A549 (cell line): Measurements from ENCODE around the gene ZFYVE9. TPM values are rescaled to one million over a fixed set of nuclear protein-coding genes. Genes with fewer than 3 reads are reported as not detected.

Experiments
- ATAC-seq, 2 experiments: fragments of 200-7000 bp in 1 of 2; fragments of >200 bp in 1 of 2; cut with Nextera tagmentation in 1 of 2; cut with Tn5 transposase in 1 of 2; 3 replicates each; pipeline versions ENCODE4 v1.8.0 to v1.9.1; 2018 to 2020; ENCODE audit warnings: mild to moderate bottlenecking in 1 of 2, moderate library complexity in 1 of 2
- CTCF ChIA-PET: fragments of 300-600 bp; sonication (Branson Sonifier 250); formaldehyde crosslinking; extraction: SDS; loops from one replicate; lab custom pipeline; 2021; ENCODE audit warnings: antibody characterized with exemption, inconsistent platforms; lab: Yijun Ruan, JAX
- POLR2A ChIA-PET: fragments of 350-600 bp; formaldehyde crosslinking; extraction: SDS; loops from one replicate; lab custom pipeline; 2021; ENCODE audit warnings: antibody characterized with exemption, inconsistent platforms; lab: Yijun Ruan, JAX
- DNase-seq, 2 experiments: peaks; one replicate each; pipeline versions ENCODE4 v3.0.0 to v3.0.0-alpha.2; 2011 to 2016; ENCODE audit warnings: low read depth in 1 of 2, low spot score in 1 of 2
- FAIRE-seq: peaks from 2 replicates; lab custom pipeline; 2011; peaks lifted over from hg19 to GRCh38; lab: Jason Lieb, UNC
- H3K27ac ChIP-seq, 2 experiments: fragments of >200 bp; sonication (Bioruptor Twin); formaldehyde crosslinking; 3 replicates each; pipeline ENCODE4 v1.5.1; 2016 to 2017
- H3K4me1 ChIP-seq: fragments of >200 bp; sonication (Bioruptor Twin); formaldehyde crosslinking; 3 replicates; pipeline ENCODE4 v1.6.1; 2016
- H3K4me2 ChIP-seq: fragments of >200 bp; sonication (Bioruptor Twin); formaldehyde crosslinking; 3 replicates; pipeline ENCODE4 v1.6.1; 2016
- H3K4me3 ChIP-seq: fragments of >200 bp; sonication (Bioruptor Twin); formaldehyde crosslinking; 3 replicates; pipeline ENCODE4 v1.5.1; 2016
- H3K9me3 ChIP-seq: fragments of >200 bp; sonication (Bioruptor Twin); formaldehyde crosslinking; 3 replicates; pipeline ENCODE4 v1.6.1; 2016
- BCL3 ChIP-seq: fragments of >200 bp; sonication (Bioruptor Twin); formaldehyde crosslinking; IDR thresholded peaks from 3 replicates; pipeline ENCODE4 v1.6.1; 2016
- CBX2 ChIP-seq: fragments of 200-600 bp; sonication (generic); IDR thresholded peaks from 2 replicates; pipeline ENCODE4 v1.6.1; 2016; ENCODE audit warnings: low read depth, mild to moderate bottlenecking, borderline replicate concordance
- CEBPB ChIP-seq, 2 experiments: fragments of >200 bp in 1 of 2; sonication (Bioruptor Twin) in 1 of 2; formaldehyde crosslinking in 1 of 2; IDR thresholded peaks; 2 replicates each; pipeline ENCODE4 v1.6.1; 2012 to 2016
- CTCF ChIP-seq: fragments of >200 bp; sonication (Bioruptor Twin); formaldehyde crosslinking; IDR thresholded peaks from 3 replicates; pipeline ENCODE4 v1.5.1; 2016
- EHF ChIP-seq: fragments of 250-450 bp; sonication (Bioruptor Pico); IDR thresholded peaks from 2 replicates; pipeline ENCODE4 v1.5.0; 2020; ENCODE audit warnings: mild to moderate bottlenecking
- HOXA7 ChIP-seq: fragments of 250-450 bp; sonication (Bioruptor Pico); IDR thresholded peaks from 2 replicates; pipeline ENCODE4 v1.5.0; 2020; ENCODE audit warnings: mild to moderate bottlenecking, moderate library complexity
- HOXB13 ChIP-seq: fragments of 250-450 bp; sonication (Bioruptor Pico); IDR thresholded peaks from 2 replicates; pipeline ENCODE4 v1.5.0; 2020; ENCODE audit warnings: low read depth, mild to moderate bottlenecking, moderate library complexity
- HOXB5 ChIP-seq: fragments of 250-450 bp; sonication (Bioruptor Pico); IDR thresholded peaks from 2 replicates; pipeline ENCODE4 v1.5.0; 2020; ENCODE audit warnings: mild to moderate bottlenecking, moderate library complexity
- KDM1A ChIP-seq: fragments of 200-600 bp; sonication (generic); IDR thresholded peaks from 2 replicates; pipeline ENCODE4 v1.6.1; 2016; ENCODE audit warnings: low read depth, mild to moderate bottlenecking
- RAD21 ChIP-seq, 2 experiments: fragments of >200 bp in 1 of 2; sonication (Bioruptor Twin) in 1 of 2; formaldehyde crosslinking in 1 of 2; IDR thresholded peaks in 1 of 2; conservative IDR thresholded peaks in 1 of 2; 2 replicates in 1 of 2; 3 replicates in 1 of 2; pipeline ENCODE4 v1.6.1; 2012 to 2018; ENCODE audit warnings: inconsistent platforms in 1 of 2
- RNF2 ChIP-seq: fragments of 200-600 bp; sonication (generic); IDR thresholded peaks from 2 replicates; pipeline ENCODE4 v1.6.1; 2016; ENCODE audit warnings: low read depth, mild to moderate bottlenecking, antibody characterized with exemption, moderate library complexity, borderline replicate concordance
- SMC3 ChIP-seq: fragments of >200 bp; sonication (Bioruptor Twin); formaldehyde crosslinking; IDR thresholded peaks from 3 replicates; pipeline ENCODE4 v1.6.1; 2018; ENCODE audit warnings: inconsistent platforms
- SREBF2 ChIP-seq: fragments of 450-650 bp; IDR thresholded peaks from 2 replicates; pipeline ENCODE4 v1.6.1; 2014; ENCODE audit warnings: mild to moderate bottlenecking, moderate library complexity
- WGBS: methylation state at CpG from one replicate; pipeline ENCODE4 v1.1.6; 2017; ENCODE audit errors: missing lambda C conversion rate; 5-methylcytosine and 5-hydroxymethylcytosine counted together
- polyA plus RNA-seq, 4 experiments: library from polyadenylated mRNA; depleted of rRNA in 3 of 4; stranded (reverse); fragments of >200 nt; fragmentation: RNase III in 1 of 4; extraction: RNeasy Plus Mini Kit Qiagen cat#74134 plus additional on column Dnase treatment in 1 of 4; gene quantifications; 2 replicates in 3 of 4; 3 replicates in 1 of 4; pipeline ENCODE4 v1.2.3, GENCODE V29; 2011 to 2017

The ZFYVE9 gene
- polyA plus RNA-seq, 2 of the 4 experiments (the other 2 are of a cell fraction) = 7.1 to 11.9 TPM

- ChIA-PET POLR2A (no interaction called here), CTCF (interaction anchor here (1.1 to 2.9 kb wide), 7 partner anchors 9 to 560 kb away, joined by 4 to 21 read pairs (median 7); no protein-coding TSS in a partner anchor)
- Histone ChIP-seq H3K9me3 (no peaks in the 10 kb centered on the region), H3K4me2 (no peak overlapping the region), H3K4me1 (no peaks in the 10 kb centered on the region), H3K4me3 (no peak overlapping the region), H3K27ac (no peak overlapping the region)
- no peak for FAIRE-seq
- no peak for DNase-seq
- TF ChIP-seq CBX2 = no peak
- no peak for TF ChIP-seq SREBF2
- TF ChIP-seq BCL3 = no peak
- no peak for TF ChIP-seq HOXB5 (CRISPR knock-in tag)
- no peak for TF ChIP-seq EHF
- TF ChIP-seq HOXB13 (CRISPR knock-in tag) = no peak
- no peak for TF ChIP-seq HOXA7 (CRISPR knock-in tag)
- no peak for TF ChIP-seq RAD21 (conservative IDR thresholded peaks at IDR 0.05 in 1 of 2, IDR thresholded peaks at IDR 0.05 in 1 of 2)
- ATAC-seq = no peak
These were observed 16.0 kb upstream of the ZFYVE9 start for GRCh38 chr1:52125736-52126359.

GRCh38 chr1:52127181-52128180, 14.4 kb upstream of the ZFYVE9 start:
- no peak overlapping the region for H3K4me3 ChIP-seq
- no peak overlapping the region for H3K4me2 ChIP-seq
- no peak for FAIRE-seq
- POLR2A ChIA-PET = no interaction called here
- peak; percentile 37 to 59 for DNase-seq
- WGBS = 17% methylated on average over 5 of the region's 5 CpGs
- ATAC-seq = peak; percentile 86 to 95
- TF ChIP-seq CEBPB (IDR thresholded peaks at IDR 0.05) (no peak), CTCF (peak; percentile 77), SMC3 (peak; percentile 73), RAD21 (conservative IDR thresholded peaks at IDR 0.05 in 1 of 2, IDR thresholded peaks at IDR 0.05 in 1 of 2) (peak; percentile 65 to 71)
- CTCF ChIA-PET = interaction anchor here (0.6 to 2.9 kb wide), 22 partner anchors 9 to 649 kb away, joined by 3 to 21 read pairs (median 4); no protein-coding TSS in a partner anchor
- H3K4me1 ChIP-seq = no peaks in the 10 kb centered on the region
- H3K27ac ChIP-seq = no peak overlapping the region
- no peaks in the 10 kb centered on the region for H3K9me3 ChIP-seq

- Histone ChIP-seq H3K27ac (no peak overlapping the region), H3K4me2 (peak overlapping the region; percentile 17; the same call in 1 of the 3 replicates), H3K4me3 (no peak overlapping the region), H3K9me3 (no peaks in the 10 kb centered on the region), H3K4me1 (peaks cover 15% of the 10 kb centered on the region; the same call in 2 of the 3 replicates)
- POLR2A ChIA-PET = no interaction called here
- TF ChIP-seq RNF2 (no peak), KDM1A (no peak)
- WGBS = 77% methylated on average over 5 of the region's 5 CpGs
- no peak for DNase-seq
- CTCF ChIA-PET = interaction anchor here (1.1 to 1.4 kb wide), 3 partner anchors 9 to 209 kb away, joined by 3 to 9 read pairs (median 3); no protein-coding TSS in a partner anchor
- FAIRE-seq = no peak
- ATAC-seq = no peak
These were observed 1.9 kb upstream of the ZFYVE9 start for GRCh38 chr1:52139817-52140540.
